ENCODE results near the gene LMF1. TPM values are rescaled to one million over a fixed set of nuclear protein-coding genes. Genes with fewer than 3 reads are reported as not detected.

Gene LMF1
- total RNA-seq, 1 donor from 2014 or later: 21.4 TPM

DNA sequence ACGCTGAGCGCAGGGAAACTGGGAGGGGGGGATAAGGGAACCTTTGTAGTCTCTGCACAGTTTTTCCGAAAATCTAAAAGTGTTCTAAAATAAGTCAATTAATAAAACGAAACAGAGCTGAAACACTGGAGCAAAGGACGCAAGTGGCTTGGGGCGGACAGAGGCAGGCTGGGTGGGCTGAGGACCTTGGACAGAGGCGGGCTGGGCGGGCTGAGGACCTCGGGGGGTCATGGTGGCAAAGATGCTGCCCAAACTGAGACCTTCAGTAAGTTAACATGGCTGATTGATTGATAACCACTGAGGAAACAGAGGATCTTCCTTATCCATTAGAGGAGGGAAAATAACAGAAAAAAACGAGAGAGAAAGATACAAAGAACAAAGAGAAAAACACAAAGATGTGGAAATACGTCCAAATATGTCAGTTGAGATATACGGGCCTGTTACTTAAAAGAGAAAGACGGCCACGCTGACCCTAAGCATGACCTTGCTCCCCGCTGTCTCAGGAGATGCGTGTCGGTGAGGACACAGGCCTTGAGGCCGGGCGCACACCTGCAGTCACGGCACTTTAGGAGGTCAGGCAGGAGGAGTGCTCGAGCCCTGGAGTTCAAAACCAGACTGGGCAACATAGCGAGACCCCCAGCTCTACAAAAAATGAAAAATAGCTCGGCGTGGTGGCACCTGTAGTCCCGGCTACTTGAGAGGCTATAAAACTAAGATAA, 94.1 kb downstream of the LMF1 start:
- H3K27me3 Mint-ChIP-seq: no peaks in the 10 kb centered on the region
- DNase-seq (ENCODE audit: extremely low spot score, unreplicated experiment): no peak
- H3K36me3 Mint-ChIP-seq: no peaks in the 10 kb centered on the region
- H3K9me3 Mint-ChIP-seq: no peaks in the 10 kb centered on the region
- no peak overlapping the region for H3K4me3 Mint-ChIP-seq
- no peaks in the 10 kb centered on the region for H3K4me1 Mint-ChIP-seq (ENCODE audit: unreplicated experiment)
- no peak for TF ChIP-seq CTCF (conservative IDR thresholded peaks at IDR 0.05)
- H3K27ac Mint-ChIP-seq: no peak overlapping the region

- Mint-ChIP-seq H3K4me1 (ENCODE audit: unreplicated experiment) (no peaks in the 10 kb centered on the region), H3K27me3 (no peaks in the 10 kb centered on the region), H3K4me3 (no peak overlapping the region), H3K36me3 (no peaks in the 10 kb centered on the region), H3K27ac (no peak overlapping the region), H3K9me3 (no peaks in the 10 kb centered on the region)
- no peak for TF ChIP-seq CTCF (conservative IDR thresholded peaks at IDR 0.05)
- DNase-seq (ENCODE audit: extremely low spot score, unreplicated experiment): no peak
Measured at GRCh38 chr16:876041-876335, 94.8 kb downstream of the LMF1 start.

DNA sequence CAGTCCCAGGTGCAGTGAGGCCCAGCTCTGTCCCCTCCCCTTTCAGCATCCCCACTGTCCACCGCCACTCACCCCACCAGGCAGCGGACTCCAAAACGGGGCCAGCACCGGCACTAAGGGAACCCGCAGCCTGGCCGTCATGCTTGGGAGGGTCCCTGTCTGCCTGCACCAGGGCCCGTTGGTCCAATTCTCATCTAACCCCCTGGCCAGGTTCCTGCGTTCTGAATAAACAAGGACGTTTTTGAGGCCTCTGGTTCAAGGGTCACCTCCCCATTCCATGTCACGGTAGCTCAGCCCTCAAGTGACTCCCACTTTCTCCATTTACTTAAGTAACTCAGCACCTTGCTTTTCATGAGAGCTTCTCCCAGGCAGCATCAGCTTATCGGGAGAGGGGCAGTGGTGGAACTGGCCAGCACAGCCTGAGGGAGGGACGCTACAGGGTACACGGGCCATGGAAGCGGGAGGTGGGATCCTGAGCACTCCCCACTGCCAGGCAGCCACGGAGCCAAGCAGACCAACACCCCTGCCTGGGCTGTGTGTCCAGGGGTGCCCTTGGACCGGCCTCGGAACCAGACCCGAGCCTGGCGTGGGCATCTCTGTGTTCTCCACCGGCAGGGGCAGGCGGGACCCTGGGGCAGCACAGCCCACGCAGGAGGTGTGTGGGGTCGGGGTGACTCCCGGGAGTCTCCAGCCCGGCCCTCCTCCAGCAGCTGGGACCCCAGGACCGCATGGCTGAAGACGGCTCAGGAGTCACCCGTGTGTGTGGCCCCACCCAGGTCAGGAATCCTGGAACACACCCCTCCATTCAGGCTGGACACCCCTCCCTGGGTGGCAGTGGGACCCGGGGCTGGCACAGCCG, 95.4 kb downstream of the LMF1 start:
- Mint-ChIP-seq H3K27me3 (no peaks in the 10 kb centered on the region), H3K36me3 (no peaks in the 10 kb centered on the region), H3K4me1 (ENCODE audit: unreplicated experiment) (no peaks in the 10 kb centered on the region), H3K9me3 (no peaks in the 10 kb centered on the region), H3K4me3 (no peak overlapping the region), H3K27ac (no peak overlapping the region)
- no peak for DNase-seq (ENCODE audit: extremely low spot score, unreplicated experiment)
- no peak for TF ChIP-seq CTCF (conservative IDR thresholded peaks at IDR 0.05)

DNA sequence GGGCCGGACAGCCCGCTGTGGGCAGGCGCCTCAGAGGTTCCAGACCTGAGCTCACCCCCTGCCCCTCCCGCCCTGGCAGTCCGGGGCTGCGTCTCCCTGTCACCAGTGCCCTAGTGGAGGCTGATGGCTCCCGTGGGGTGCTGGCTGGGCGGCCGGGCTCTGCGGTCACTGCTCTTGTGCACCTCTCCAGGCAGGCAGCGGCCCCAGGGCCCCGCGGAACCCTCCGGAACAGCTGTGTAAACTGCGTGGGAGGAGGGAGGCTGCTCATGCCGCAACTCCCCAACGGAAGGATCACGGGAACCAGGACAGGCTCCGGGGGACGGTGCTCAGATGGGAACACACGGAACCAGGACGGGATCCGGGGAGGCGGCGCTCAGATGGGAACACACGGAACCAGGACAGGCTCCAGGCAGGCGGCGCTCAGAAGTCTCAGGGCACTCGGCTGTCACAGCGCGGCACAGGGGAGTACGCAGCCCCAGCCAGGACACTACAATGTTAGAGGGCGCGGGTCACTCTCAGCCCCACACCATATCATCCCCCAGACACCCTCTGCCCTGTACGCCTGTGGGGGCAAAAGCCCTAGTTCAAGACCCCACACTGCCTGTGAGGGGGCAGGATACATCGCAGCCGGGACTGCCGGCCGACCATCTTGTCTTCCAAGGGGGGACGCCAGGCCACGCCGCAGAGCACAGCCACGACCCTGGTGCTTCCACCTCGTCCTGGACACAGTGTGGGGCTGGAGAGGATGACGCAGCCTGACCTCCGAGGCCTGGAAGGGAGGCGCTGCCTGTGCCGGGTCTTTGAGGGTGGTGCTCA, 96.2 kb downstream of the LMF1 start:
- Mint-ChIP-seq H3K27me3 (no peaks in the 10 kb centered on the region), H3K4me3 (no peak overlapping the region), H3K9me3 (no peaks in the 10 kb centered on the region), H3K36me3 (no peaks in the 10 kb centered on the region), H3K4me1 (ENCODE audit: unreplicated experiment) (no peaks in the 10 kb centered on the region), H3K27ac (no peak overlapping the region)
- no peak for DNase-seq (ENCODE audit: extremely low spot score, unreplicated experiment)
- TF ChIP-seq CTCF (conservative IDR thresholded peaks at IDR 0.05): no peak

GRCh38 chr16:873889-874288, 96.9 kb downstream of the LMF1 start:
- no peak for TF ChIP-seq CTCF (conservative IDR thresholded peaks at IDR 0.05)
- no peaks in the 10 kb centered on the region for H3K9me3 Mint-ChIP-seq
- H3K27ac Mint-ChIP-seq: no peak overlapping the region
- H3K36me3 Mint-ChIP-seq: no peaks in the 10 kb centered on the region
- no peaks in the 10 kb centered on the region for H3K27me3 Mint-ChIP-seq
- no peak for DNase-seq (ENCODE audit: extremely low spot score, unreplicated experiment)
- no peak overlapping the region for H3K4me3 Mint-ChIP-seq
- no peaks in the 10 kb centered on the region for H3K4me1 Mint-ChIP-seq (ENCODE audit: unreplicated experiment)
